Measurements from ENCODE around the gene EGFL6.

GRCh38 chrX:13638021-13638420, 68.6 kb downstream of the EGFL6 start:
- no peak for TF ChIP-seq CTCF (IDR thresholded peaks at IDR 0.05 in 8 of 11, conservative IDR thresholded peaks at IDR 0.05 in 3 of 11)
- TF ChIP-seq POLR2A (IDR thresholded peaks at IDR 0.05), result no peak
- TF ChIP-seq POLR2AphosphoS5 (IDR thresholded peaks at IDR 0.05), result no peak

Measured in spleen (tissue), 7 donors.